Osteocyte (in vitro differentiated cells): ENCODE data around the gene PASD1. TPM values are rescaled to one million over a fixed set of nuclear protein-coding genes. Genes with fewer than 3 reads are reported as not detected.

Experiments used
- DNase-seq: peaks from one replicate; pipeline ENCODE4 v3.0.0; 2021; ENCODE audit warnings: mixed read lengths; ENCODE audit not compliant: unreplicated experiment; ENCODE audit errors: extremely low spot score
- H3K27ac Mint-ChIP-seq: one replicate; pipeline ENCODE4 v1.8.0; 2021; ENCODE audit warnings: mild to moderate bottlenecking, mixed read lengths; ENCODE audit not compliant: unreplicated experiment
- H3K27me3 Mint-ChIP-seq: one replicate; pipeline ENCODE4 v1.8.0; 2021; ENCODE audit warnings: mixed read lengths; ENCODE audit not compliant: unreplicated experiment
- H3K36me3 Mint-ChIP-seq: one replicate; pipeline ENCODE4 v1.8.0; 2021; ENCODE audit warnings: mixed read lengths; ENCODE audit not compliant: unreplicated experiment
- H3K4me1 Mint-ChIP-seq: one replicate; pipeline ENCODE4 v1.8.0; 2021; ENCODE audit warnings: mixed read lengths; ENCODE audit not compliant: unreplicated experiment
- H3K4me3 Mint-ChIP-seq: one replicate; pipeline ENCODE4 v1.8.0; 2021; ENCODE audit warnings: mild to moderate bottlenecking, moderate library complexity, mixed read lengths; ENCODE audit not compliant: unreplicated experiment
- H3K9me3 Mint-ChIP-seq: one replicate; pipeline ENCODE4 v1.8.0; 2021; ENCODE audit warnings: mixed read lengths; ENCODE audit not compliant: unreplicated experiment
- CTCF ChIP-seq: fragments of 200-600 bp; sonication (generic); IDR thresholded peaks from 2 replicates; pipeline ENCODE4 v1.5.0; 2021; ENCODE audit warnings: antibody characterized with exemption, mild to moderate bottlenecking, moderate library complexity
- long read RNA-seq: library from polyadenylated mRNA; unstranded; transcript quantifications from one replicate; pipeline ENCODE4 v2.0.0, GENCODE V29; 2021
- total RNA-seq: library from RNA; stranded (reverse); gene quantifications from 2 replicates; pipeline ENCODE4 v1.2.1, GENCODE V29; 2021

The PASD1 gene, protein sequence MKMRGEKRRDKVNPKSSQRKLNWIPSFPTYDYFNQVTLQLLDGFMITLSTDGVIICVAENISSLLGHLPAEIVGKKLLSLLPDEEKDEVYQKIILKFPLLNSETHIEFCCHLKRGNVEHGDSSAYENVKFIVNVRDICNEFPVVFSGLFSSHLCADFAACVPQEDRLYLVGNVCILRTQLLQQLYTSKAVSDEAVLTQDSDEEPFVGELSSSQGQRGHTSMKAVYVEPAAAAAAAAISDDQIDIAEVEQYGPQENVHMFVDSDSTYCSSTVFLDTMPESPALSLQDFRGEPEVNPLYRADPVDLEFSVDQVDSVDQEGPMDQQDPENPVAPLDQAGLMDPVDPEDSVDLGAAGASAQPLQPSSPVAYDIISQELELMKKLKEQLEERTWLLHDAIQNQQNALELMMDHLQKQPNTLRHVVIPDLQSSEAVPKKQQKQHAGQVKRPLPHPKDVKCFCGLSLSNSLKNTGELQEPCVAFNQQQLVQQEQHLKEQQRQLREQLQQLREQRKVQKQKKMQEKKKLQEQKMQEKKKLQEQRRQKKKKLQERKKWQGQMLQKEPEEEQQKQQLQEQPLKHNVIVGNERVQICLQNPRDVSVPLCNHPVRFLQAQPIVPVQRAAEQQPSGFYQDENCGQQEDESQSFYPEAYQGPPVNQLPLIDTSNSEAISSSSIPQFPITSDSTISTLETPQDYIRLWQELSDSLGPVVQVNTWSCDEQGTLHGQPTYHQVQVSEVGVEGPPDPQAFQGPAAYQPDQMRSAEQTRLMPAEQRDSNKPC
- total RNA-seq: not detected in 2 replicates
- long read RNA-seq: 0 reads

DNA sequence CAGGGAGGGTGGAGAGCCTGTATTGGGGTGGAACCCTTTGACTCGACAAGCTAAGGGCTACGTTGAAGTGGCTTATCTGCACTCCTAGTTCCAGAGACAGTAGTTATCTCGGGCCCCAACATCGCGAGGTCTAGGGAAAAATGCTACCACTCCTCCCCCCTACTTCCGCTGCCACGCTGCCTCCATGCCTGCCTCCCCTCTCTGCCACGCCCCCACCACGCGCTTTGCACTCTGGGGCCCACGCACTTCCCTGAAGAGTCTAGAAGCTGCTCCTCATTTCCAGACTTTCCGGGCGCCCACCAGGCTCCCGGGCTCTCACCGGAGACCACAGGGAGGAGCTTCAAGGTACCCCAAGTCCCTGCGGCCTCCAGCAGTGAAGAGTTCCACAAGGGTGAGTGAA is at the start of gene PASD1:
Gene PASD1, plus strand, starts transcription at position 227 of the 400 bp plus-strand sequence. CDS start 37,879 bp downstream, outside the sequence.
- Mint-ChIP-seq H3K27ac (no peak within 1 kb of the TSS), H3K4me3 (no peak within 1 kb of the TSS), H3K27me3 (no peaks in the 10 kb centered on the region), H3K4me1 (no peaks in the 10 kb centered on the region), H3K36me3 (no peaks in the 10 kb centered on the region), H3K9me3 (peaks cover 20% of the 10 kb centered on the region)
- TF ChIP-seq CTCF: no peak
- DNase-seq: no peak

GRCh38 chrX:151515237-151515636 is 48.2 kb upstream of the PASD1 start:
- no peak for DNase-seq
- H3K4me1 Mint-ChIP-seq: no peaks in the 10 kb centered on the region
- H3K9me3 Mint-ChIP-seq: peaks cover 12% of the 10 kb centered on the region
- no peak overlapping the region for H3K27ac Mint-ChIP-seq
- no peak for TF ChIP-seq CTCF
- no peaks in the 10 kb centered on the region for H3K36me3 Mint-ChIP-seq
- no peaks in the 10 kb centered on the region for H3K27me3 Mint-ChIP-seq
- no peak overlapping the region for H3K4me3 Mint-ChIP-seq

- DNase-seq: no peak
- H3K27me3 Mint-ChIP-seq: no peaks in the 10 kb centered on the region
- H3K4me1 Mint-ChIP-seq: no peaks in the 10 kb centered on the region
- H3K9me3 Mint-ChIP-seq: peaks cover 12% of the 10 kb centered on the region
- no peak overlapping the region for H3K27ac Mint-ChIP-seq
- TF ChIP-seq CTCF: no peak
- H3K36me3 Mint-ChIP-seq: no peaks in the 10 kb centered on the region
- H3K4me3 Mint-ChIP-seq: no peak overlapping the region
These were observed 46.8 kb upstream of the PASD1 start for GRCh38 chrX:151516538-151517187.

DNA sequence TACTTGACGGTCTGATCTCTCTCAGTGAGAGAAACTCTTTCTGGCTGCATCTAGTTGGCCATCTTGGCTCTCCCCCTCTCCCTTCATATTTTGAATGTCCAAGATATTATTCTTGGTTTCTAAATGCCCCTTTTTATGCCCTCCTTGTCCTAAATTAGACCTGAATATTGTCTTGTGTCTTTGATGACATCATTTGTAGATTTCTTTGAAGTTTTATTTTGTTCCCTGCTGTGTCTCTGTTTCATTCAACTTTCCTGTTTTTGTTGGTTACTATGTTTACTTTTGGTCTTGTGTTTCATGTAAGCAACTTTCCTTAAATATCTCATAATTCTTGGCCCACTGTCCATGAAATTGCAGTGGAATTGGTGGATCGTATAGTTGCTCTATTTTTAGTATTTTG is 46.1 kb upstream of the PASD1 start:
- Mint-ChIP-seq H3K4me3 (no peak overlapping the region), H3K9me3 (peaks cover 12% of the 10 kb centered on the region), H3K36me3 (no peaks in the 10 kb centered on the region), H3K27me3 (no peaks in the 10 kb centered on the region), H3K4me1 (no peaks in the 10 kb centered on the region), H3K27ac (no peak overlapping the region)
- DNase-seq: no peak
- no peak for TF ChIP-seq CTCF
